Esophagus muscularis mucosa (tissue), 4 donors: ENCODE results near the gene HLA-DMA. TPM values are rescaled to one million over a fixed set of nuclear protein-coding genes. Genes with fewer than 3 reads are reported as not detected.

Source experiments
- DNase-seq: peaks from one replicate; pipeline ENCODE4 v3.0.0-alpha.2; 2017; ENCODE audit errors: extremely low spot score
- H3K27ac ChIP-seq, 4 donors: fragments of 200-600 bp; sonication (generic); replicated peaks in 1 of 4; 1 replicate in 3 of 4; 2 replicates in 1 of 4; pipeline ENCODE4 v1.5.1; 2016 to 2019; ENCODE audit warnings: mild to moderate bottlenecking in 1 of 4
- H3K27me3 ChIP-seq, 4 donors: fragments of 200-600 bp; sonication (generic); one replicate each; pipeline versions ENCODE4 v1.5.1 to v1.6.0; 2016 to 2019
- H3K36me3 ChIP-seq, 4 donors: fragments of 200-600 bp; sonication (generic); one replicate each; pipeline ENCODE4 v1.5.1; 2016 to 2019
- H3K4me1 ChIP-seq, 4 donors: fragments of 200-600 bp; sonication (generic); one replicate each; pipeline ENCODE4 v1.5.1; 2016 to 2019
- H3K4me3 ChIP-seq, 4 donors: fragments of 200-600 bp; sonication (generic); 1 replicate in 2 of 4; 2 replicates in 2 of 4; pipeline ENCODE4 v1.5.1; 2016 to 2019; ENCODE audit warnings: mild to moderate bottlenecking in 4 of 4, moderate library complexity in 1 of 4
- H3K9me3 ChIP-seq, 4 donors: fragments of 200-600 bp; sonication (generic); 1 replicate in 3 of 4; 2 replicates in 1 of 4; pipeline ENCODE4 v1.5.1; 2016 to 2019
- CTCF ChIP-seq, 3 experiments: fragments of 200-600 bp in 2 of 3; fragments of 450-650 bp in 1 of 3; sonication (generic) in 2 of 3; IDR thresholded peaks; one replicate each; pipeline ENCODE4 v1.5.1; 2017 to 2019; ENCODE audit warnings: antibody characterized with exemption in 3 of 3, mild to moderate bottlenecking in 2 of 3, moderate library complexity in 1 of 3
- EP300 ChIP-seq: sonication (generic); formaldehyde crosslinking; IDR thresholded peaks from one replicate; pipeline ENCODE4 v1.6.1; 2017; ENCODE audit warnings: antibody characterized with exemption
- POLR2A ChIP-seq: fragments of 450-650 bp; IDR thresholded peaks from one replicate; pipeline ENCODE4 v1.6.1; 2017; ENCODE audit warnings: antibody characterized with exemption, moderate library complexity, mild to moderate bottlenecking, low read depth
- POLR2AphosphoS5 ChIP-seq, 2 donors: sonication (generic); formaldehyde crosslinking; IDR thresholded peaks; one replicate each; pipeline ENCODE4 v1.6.1; 2017; ENCODE audit warnings: antibody characterized with exemption in 2 of 2
- WGBS: methylation state at CpG from one replicate; pipeline ENCODE4 v1.1.5; 2018; 5-methylcytosine and 5-hydroxymethylcytosine counted together
- intact Hi-C: fragments of 100-400 bp; cut with DNase I; formaldehyde crosslinking; loops from one replicate; pipeline ENCODE4 v1.15.1; 2023
- total RNA-seq, 4 donors: library from RNA; depleted of rRNA; stranded (reverse); fragments of >200 nt; gene quantifications; one replicate each; pipeline versions ENCODE4 v1.1.0 to v1.2.1, GENCODE V29; 2016

The HLA-DMA gene
- total RNA-seq, 4 donors from 2014 or later: 17.2 to 26.0 (median 21.6) TPM

GRCh38 chr6:32976334-32977069 lies 23.6 kb upstream of the HLA-DMA start:
- intact Hi-C loops: loop anchor here (5.0 kb wide), 2 partner anchors 139 to 779 kb away; partner anchors contain the start of gene TAP2

DNA sequence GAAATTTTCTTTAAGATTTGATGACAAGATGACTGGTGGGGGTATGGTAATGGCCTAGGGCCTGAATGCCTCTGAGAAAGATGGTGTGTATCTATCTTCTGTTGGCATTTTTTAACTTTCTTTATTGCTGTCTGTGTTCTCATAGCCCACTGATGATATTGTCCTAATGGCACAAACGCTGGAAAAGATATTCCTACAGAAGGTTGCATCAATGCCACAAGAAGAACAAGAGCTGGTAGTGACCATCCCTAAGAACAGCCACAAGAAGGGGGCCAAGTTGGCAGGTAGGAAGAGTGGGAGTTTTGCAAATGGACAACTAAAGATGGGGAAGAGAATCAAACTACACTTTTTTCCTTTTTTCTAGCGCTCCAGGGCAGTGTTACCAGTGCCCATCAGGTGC lies 23.0 kb upstream of the HLA-DMA start:
- Histone ChIP-seq H3K9me3 (no peaks in the 10 kb centered on the region), H3K36me3 (peaks cover 62 to 88% (median 77%) of the 10 kb centered on the region in 4 donors), H3K27me3 (no peaks in the 10 kb centered on the region), H3K4me1 (peaks cover 38 to 66% (median 58%) of the 10 kb centered on the region in 4 donors), H3K27ac (no peak overlapping the region), H3K4me3 (no peak overlapping the region)
- no peak for TF ChIP-seq POLR2A
- TF ChIP-seq POLR2AphosphoS5 (IDR thresholded peaks at IDR 0.05): no peak
- TF ChIP-seq CTCF (IDR thresholded peaks at IDR 0.05): no peak
- TF ChIP-seq EP300: no peak
- no peak for DNase-seq
- WGBS: 49% methylated on average over 2 of the region's 2 CpGs
- intact Hi-C loops: loop anchor here (5.0 kb wide), 2 partner anchors 139 to 779 kb away; partner anchors contain the start of gene TAP2

More at GRCh38 chr6:32976334-32977069, 23.6 kb upstream of the HLA-DMA start:
- no peak for DNase-seq
- no peak overlapping the region for H3K4me3 ChIP-seq
- H3K36me3 ChIP-seq: peaks cover 66 to 94% (median 84%) of the 10 kb centered on the region in 4 donors
- H3K9me3 ChIP-seq: no peaks in the 10 kb centered on the region
- H3K4me1 ChIP-seq: peaks cover 40 to 68% (median 60%) of the 10 kb centered on the region in 4 donors
- no peaks in the 10 kb centered on the region for H3K27me3 ChIP-seq
- no peak overlapping the region for H3K27ac ChIP-seq
- TF ChIP-seq POLR2AphosphoS5 (IDR thresholded peaks at IDR 0.05) (no peak), EP300 (no peak), POLR2A (no peak), CTCF (IDR thresholded peaks at IDR 0.05) (no peak)
- WGBS: 67% methylated on average over 7 of the region's 7 CpGs

DNA sequence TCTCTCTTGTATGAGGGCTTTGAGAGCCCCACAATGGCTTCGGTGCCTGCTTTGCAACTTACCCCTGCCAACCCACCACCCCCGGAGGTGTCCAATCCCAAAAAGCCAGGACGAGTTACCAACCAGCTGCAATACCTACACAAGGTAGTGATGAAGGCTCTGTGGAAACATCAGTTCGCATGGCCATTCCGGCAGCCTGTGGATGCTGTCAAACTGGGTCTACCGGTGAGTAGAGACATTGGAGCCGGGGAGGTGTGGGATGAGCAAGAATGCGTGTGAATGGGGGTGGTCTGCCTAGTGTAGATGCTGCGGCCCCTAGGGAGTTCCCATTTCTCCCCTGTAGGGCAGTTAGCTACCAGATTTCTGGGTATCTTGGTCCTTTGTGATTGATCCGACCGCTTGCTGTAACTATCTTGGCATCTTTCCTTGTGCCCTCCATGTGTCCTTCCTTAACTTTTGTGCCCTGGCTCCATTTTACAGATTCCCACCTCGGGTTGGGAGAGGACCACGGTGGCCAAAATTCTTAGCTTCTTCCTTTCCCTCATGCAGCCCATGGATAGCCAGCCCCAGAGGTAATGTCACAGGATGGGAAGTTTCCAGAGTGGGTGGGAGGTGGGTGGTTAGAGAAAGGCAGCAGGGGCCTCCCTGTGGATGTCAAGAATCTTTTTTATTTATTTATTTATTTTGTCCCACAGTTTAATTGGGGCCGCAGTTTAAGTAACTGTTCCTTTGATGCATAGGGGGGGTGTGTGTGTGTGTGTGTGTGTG lies 21.8 kb upstream of the HLA-DMA start:
- WGBS: 8% methylated on average over 12 of the region's 14 CpGs
- Histone ChIP-seq H3K27ac (peak overlapping the region in 3 of 4 donors; percentile 98 to 100 (median 100)), H3K27me3 (no peaks in the 10 kb centered on the region), H3K9me3 (no peaks in the 10 kb centered on the region), H3K36me3 (peaks cover 50 to 76% (median 66%) of the 10 kb centered on the region in 4 donors), H3K4me3 (peak overlapping the region; percentile 59 to 87 (median 76)), H3K4me1 (peaks cover 33 to 54% (median 50%) of the 10 kb centered on the region in 4 donors)
- TF ChIP-seq POLR2A: no peak
- TF ChIP-seq POLR2AphosphoS5 (IDR thresholded peaks at IDR 0.05): no peak
- no peak for TF ChIP-seq CTCF (IDR thresholded peaks at IDR 0.05)
- no peak for TF ChIP-seq EP300
- intact Hi-C loops: loop anchor here (5.0 kb wide), 2 partner anchors 137 to 777 kb away; partner anchors contain the start of gene TAP2
- no peak for DNase-seq

- Histone ChIP-seq H3K9me3 (no peaks in the 10 kb centered on the region), H3K4me3 (peak overlapping the region; percentile 59 to 87 (median 76)), H3K27me3 (no peaks in the 10 kb centered on the region), H3K27ac (peak overlapping the region; percentile 97 to 100 (median 99)), H3K36me3 (peaks cover 42 to 69% (median 58%) of the 10 kb centered on the region in 4 donors), H3K4me1 (peaks cover 33 to 49% (median 48%) of the 10 kb centered on the region in 4 donors)
- 1% methylated on average over 4 of the region's 4 CpGs for WGBS
- TF ChIP-seq EP300 (no peak), POLR2AphosphoS5 (IDR thresholded peaks at IDR 0.05) (no peak), CTCF (IDR thresholded peaks at IDR 0.05) (no peak), POLR2A (no peak)
- DNase-seq: peak; percentile 45
- intact Hi-C loops: no loop called here
Measured at GRCh38 chr6:32974016-32974333, 21.1 kb upstream of the HLA-DMA start.
